ENCODE data around the gene CAPN7.

Gene CAPN7

DNA sequence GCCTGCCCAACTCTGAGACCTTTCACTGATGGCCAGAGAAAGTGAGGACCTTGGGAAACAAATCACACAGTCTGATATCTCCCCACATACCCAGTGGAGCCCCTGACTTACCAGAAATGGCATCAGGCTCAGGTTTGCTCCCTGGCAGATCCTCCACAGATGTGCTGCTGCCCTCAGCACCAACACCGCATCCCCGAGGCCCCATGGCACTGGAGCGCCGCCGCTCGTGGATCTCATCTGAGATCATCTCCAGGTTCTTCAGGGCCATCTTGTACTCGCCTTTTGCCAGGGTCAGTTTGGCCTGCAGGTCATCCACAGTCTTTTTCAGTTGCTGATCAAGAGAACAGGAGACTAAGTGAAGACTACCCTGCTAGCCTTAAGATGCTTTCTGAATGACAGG is 52.7 kb downstream of the CAPN7 start:
- H3K4me3 ChIP-seq (ENCODE audit: low read depth, low read length), result no peak overlapping the region
- TF ChIP-seq, protein P1, sequence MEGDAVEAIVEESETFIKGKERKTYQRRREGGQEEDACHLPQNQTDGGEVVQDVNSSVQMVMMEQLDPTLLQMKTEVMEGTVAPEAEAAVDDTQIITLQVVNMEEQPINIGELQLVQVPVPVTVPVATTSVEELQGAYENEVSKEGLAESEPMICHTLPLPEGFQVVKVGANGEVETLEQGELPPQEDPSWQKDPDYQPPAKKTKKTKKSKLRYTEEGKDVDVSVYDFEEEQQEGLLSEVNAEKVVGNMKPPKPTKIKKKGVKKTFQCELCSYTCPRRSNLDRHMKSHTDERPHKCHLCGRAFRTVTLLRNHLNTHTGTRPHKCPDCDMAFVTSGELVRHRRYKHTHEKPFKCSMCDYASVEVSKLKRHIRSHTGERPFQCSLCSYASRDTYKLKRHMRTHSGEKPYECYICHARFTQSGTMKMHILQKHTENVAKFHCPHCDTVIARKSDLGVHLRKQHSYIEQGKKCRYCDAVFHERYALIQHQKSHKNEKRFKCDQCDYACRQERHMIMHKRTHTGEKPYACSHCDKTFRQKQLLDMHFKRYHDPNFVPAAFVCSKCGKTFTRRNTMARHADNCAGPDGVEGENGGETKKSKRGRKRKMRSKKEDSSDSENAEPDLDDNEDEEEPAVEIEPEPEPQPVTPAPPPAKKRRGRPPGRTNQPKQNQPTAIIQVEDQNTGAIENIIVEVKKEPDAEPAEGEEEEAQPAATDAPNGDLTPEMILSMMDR (IDR thresholded peaks at IDR 0.05; ENCODE audit: insufficient read depth, low read depth, low read length, missing control alignments), result no peak
- DNase-seq (ENCODE audit: low read depth), result no peak

DNA sequence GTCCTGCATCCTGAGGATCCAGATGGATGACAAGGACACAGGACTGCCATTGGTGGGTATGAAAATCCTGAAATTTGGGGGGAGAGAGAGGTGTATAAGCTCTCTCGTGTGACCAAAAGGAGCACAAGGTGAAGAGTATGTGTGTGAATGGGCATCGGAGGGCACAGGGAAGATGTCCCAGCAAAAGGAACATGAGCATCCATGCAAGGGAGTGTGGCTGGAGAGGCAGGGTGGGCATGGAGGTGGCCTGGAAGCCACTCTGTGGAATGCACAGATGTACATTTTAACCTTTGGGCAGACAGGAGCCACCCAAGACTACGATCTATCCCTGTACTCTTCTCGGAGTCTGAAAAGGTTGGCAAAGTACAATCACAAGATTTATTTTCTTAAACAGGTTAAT is 54.5 kb downstream of the CAPN7 start:
- TF ChIP-seq, protein P1 (IDR thresholded peaks at IDR 0.05; ENCODE audit: insufficient read depth, low read depth, low read length, missing control alignments), result no peak
- DNase-seq (ENCODE audit: low read depth), result no peak
- no peak overlapping the region for H3K4me3 ChIP-seq (ENCODE audit: low read depth, low read length)

DNA sequence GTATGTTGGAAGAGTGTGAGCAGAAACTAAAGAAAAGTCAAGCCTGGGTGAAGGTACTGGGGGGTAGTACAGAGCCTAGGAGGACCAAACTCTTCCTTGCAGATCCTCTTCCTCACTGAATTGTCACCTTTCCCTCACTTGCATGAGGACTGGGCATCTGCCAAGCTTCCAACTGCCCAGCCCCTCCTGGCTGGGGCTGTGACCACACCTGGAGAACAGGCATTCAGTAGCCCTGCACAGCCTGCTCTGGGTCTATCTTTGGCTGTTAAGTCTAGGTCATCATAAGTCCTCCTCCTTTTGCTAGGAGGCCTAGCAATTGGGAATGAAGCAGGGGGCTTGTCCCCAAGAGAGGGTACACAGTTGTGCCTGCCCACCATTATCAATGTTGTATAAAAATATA is 55.2 kb downstream of the CAPN7 start:
- H3K4me3 ChIP-seq (ENCODE audit: low read depth, low read length), result no peak overlapping the region
- TF ChIP-seq, protein P1 (IDR thresholded peaks at IDR 0.05; ENCODE audit: insufficient read depth, low read depth, low read length, missing control alignments), result no peak
- DNase-seq (ENCODE audit: low read depth), result no peak

DNA sequence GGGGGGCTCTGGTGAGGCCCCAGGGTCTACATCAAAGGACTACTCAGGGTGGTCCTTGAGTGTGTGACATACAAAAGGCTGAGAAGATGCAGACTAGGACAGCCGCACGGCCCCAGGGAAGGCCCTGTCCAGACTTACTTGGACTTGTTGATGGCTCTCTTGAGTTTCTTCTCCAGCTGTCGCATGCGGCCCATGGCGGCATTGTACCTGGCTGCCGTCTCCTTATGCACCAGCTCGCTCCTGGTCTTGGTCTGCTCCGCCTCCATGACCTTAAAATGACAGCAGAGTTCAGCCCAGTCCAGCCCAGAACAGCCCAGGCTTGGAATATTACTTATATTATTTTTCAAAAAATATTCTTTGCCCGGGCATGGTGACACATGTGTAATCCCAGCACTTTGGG is 56.0 kb downstream of the CAPN7 start:
- TF ChIP-seq, protein P1 (IDR thresholded peaks at IDR 0.05; ENCODE audit: insufficient read depth, low read depth, low read length, missing control alignments), result no peak
- no peak overlapping the region for H3K4me3 ChIP-seq (ENCODE audit: low read depth, low read length)
- DNase-seq (ENCODE audit: low read depth), result no peak

DNA sequence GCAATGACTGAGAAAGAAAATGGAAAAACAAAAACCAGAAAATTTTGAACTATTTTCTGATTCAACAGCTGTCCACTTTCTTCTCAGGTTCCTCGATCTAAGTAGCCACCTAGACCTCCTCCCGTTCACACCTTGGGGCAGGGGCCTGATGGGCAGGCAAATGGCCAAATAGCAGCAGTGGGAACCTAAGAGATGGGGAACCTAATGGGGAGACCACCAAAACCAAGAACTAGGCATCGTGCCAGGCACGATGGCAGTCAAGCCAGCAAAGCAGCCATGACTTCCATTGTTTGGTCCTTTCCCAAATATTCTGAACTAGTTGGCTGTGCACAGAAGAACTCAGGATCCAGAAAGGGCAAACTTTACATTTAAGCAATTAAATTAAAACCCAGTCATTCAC is 57.1 kb downstream of the CAPN7 start:
- TF ChIP-seq, protein P1 (IDR thresholded peaks at IDR 0.05; ENCODE audit: insufficient read depth, low read depth, low read length, missing control alignments), result no peak
- H3K4me3 ChIP-seq (ENCODE audit: low read depth, low read length), result no peak overlapping the region
- no peak for DNase-seq (ENCODE audit: low read depth)

DNA sequence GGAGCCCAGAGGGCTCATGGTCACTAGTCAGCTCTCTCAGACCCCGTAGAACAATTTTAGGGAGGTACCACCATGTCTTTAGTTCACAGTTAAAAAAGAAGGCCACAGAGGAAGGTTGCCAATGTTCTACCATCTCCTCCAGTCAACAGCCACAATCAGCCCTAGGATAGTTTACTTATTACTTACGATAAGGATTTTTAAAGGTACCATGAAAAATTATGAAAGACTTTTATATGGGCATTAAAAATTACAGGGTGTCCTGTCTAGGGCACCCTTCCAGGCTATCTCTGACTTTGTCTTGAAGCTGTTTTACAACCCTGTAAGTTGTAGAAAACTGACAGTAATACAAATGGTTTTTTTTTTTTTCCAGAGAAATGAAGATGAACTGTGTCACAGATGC is 57.9 kb downstream of the CAPN7 start:
- DNase-seq (ENCODE audit: low read depth), result no peak
- H3K4me3 ChIP-seq (ENCODE audit: low read depth, low read length), result no peak overlapping the region
- TF ChIP-seq, protein P1 (IDR thresholded peaks at IDR 0.05; ENCODE audit: insufficient read depth, low read depth, low read length, missing control alignments), result no peak

DNA sequence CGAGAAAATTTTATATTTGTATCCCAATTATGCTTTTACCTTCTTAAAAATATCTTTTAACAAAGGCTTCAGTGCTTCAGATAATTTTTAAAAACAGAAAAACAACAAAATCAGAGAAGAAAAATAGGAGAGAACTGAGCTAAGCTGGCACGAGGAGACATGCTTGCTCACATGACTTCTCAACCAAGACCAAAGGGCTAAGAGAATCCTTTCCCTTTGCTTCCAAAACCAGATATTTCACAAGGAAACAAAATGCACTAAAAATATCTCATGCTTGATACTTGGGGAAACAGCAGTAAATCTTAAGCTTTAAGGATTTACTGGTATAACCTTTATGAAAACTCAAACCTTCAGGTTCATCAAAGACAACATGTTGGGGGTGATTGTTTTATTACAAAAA is 58.4 kb downstream of the CAPN7 start:
- TF ChIP-seq, protein P1 (IDR thresholded peaks at IDR 0.05; ENCODE audit: insufficient read depth, low read depth, low read length, missing control alignments), result no peak
- DNase-seq (ENCODE audit: low read depth), result no peak
- no peak overlapping the region for H3K4me3 ChIP-seq (ENCODE audit: low read depth, low read length)

All from GM12865 (cell line).